GM19468 (cell line): ENCODE data around the gene HMGCS2.
"Not testable (repeated sequence)": the region's sequence is repeated elsewhere in the genome, so short reads cannot be mapped to it uniquely, and the experiment has no call there.

ENCODE experiments used
- ATAC-seq: cut with Tn5 transposase; IDR thresholded peaks from one replicate; pipeline ENCODE4 v1.9.1; 2021; ENCODE audit warnings: mild to moderate bottlenecking, moderate library complexity, moderate number of reproducible peaks; ENCODE audit not compliant: unreplicated experiment; ENCODE audit errors: extremely low read depth

HMGCS2 gene

GRCh38 chr1:119791377-119791776 is 22.7 kb upstream of the HMGCS2 start:
- ATAC-seq: no peak

DNA sequence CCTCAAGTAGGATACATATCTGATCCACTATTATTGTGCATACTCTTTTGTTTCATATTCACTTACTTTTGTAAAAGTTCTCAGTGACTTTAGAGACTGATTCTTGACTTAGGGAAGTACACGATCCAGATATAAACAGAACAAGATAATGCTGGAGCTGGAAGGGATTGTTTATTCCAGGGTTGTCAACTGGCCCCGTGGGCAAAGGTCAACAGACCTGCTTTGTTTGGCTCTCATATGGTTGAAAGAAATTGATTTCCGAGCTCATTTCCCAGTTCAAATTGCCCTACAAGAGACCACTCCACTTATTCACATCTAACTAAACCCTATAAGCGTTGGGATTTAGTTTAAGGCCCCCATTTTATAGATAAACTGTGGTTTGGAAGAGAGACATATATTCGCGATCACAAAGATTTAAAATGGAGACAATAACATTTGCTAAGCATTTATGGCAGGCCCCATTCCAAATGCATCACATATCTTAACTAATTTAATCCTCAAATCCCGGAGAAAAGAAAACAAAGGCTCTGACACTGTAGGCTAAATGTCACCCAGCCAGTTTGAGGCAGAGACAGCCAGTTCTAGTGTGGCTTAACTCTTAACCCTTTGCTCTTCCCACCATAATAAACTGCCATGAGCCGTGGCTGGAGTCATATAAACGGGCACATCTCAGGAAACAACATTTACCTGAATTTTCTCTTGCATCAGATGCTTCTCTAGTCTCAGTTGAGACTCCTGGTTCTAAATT is 21.9 kb upstream of the HMGCS2 start:
- no peak for ATAC-seq

- no peak for ATAC-seq
These were observed 19.1 kb upstream of the HMGCS2 start for GRCh38 chr1:119787776-119788175.

DNA sequence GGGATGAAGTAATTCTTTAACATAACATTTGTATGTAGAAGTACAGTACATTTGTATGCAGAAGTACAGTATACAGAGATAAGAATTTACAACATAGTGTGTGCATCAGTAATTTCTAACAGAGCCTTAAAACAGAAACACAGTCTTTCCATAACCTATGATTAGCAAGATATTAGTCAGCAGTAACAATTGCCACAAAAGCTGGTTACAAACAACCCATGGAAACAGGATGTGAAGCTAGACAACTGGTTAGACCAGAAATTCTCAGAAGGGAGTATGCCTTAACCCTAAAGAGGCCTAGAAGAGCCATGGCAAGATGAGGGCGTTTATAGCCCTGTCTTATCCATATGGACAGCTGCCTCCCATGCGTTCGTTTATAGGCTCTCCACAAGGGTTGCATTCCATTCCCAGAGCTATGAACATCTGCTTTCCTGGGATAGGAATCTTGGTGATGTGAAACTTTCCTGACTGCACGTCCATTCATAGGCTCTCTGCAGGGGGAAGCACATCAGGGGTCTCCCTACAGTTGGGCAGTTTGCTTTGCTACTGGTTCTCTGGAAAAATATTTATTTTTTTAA is 17.9 kb upstream of the HMGCS2 start:
- not testable (repeated sequence) for ATAC-seq

- ATAC-seq: not testable (repeated sequence)
These were observed 17.3 kb upstream of the HMGCS2 start for GRCh38 chr1:119786046-119786445.

GRCh38 chr1:119784191-119784781 is 15.6 kb upstream of the HMGCS2 start:
- ATAC-seq: no peak

DNA sequence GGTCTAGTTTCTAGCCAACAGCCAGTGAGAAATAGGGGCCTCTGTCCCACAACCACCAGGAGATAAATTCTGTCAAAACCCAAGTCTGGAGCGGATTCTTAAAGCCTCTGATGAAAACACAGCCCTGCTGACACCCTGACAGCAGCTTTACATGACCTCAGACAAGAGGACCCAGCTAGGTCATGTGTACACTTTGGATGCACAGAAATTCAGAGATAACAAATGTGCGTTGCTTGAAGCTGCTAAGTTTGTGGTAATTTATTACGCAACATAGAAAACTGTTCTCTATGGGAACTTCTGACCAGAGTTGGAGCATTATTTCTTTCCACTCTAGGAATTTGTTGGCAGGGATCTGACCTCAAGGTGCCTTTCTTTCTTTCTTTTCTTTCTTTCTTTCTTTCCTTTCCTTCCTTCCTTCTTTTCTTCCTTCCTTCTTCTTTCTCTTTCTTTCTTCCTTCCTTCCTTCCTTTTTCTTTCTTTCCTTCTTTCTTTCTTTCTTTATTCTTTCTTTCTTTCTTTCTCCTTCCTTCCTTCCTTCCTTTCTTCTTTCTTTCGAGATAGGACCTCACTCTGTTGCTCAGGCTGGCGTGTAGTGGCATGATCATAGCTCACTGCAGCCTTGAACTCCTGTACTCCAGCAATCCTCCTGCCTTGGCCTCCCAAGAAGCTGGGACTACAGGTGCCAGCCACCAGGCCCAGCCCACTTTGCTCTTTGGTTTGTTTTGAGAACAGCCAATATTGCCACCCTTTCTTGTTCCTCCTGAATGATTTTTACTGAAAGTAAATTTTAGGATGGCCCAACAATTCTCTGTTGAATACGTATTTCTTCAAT is 14.9 kb upstream of the HMGCS2 start:
- ATAC-seq: no peak

DNA sequence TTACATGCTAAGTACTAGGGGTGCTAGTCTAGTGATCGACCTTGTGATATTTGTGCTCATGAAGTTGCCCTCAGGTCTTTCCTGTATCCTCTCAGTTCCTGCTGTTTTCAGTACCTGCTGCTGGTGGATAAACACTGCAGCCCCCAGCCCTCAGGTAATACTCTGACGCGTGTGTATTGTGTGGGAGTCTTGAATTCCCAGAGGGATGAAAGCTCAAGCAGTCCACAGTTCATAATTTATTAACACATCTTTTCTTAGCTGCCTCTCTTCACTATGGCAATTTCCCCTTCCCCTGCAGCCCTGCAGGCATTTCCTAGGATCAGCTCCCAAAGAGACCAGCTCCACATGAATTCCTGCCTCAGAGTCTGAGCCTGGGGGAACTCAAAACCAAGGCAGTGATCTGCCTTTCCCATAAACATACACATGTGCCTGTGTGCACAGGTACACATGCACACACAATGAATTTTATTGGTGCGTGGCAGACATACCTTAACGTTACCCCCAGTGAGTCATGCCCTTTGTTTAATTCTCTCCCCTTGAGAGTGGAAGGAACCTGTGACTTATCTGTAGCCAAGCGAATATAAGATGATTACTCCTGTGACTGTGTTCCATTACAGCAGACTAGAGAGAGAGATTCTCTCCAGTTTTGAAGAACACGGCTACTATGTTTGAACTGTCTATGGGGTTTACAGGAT is 14.1 kb upstream of the HMGCS2 start:
- no peak for ATAC-seq

- no peak for ATAC-seq
These were observed 12.9 kb upstream of the HMGCS2 start for GRCh38 chr1:119781434-119782210.

DNA sequence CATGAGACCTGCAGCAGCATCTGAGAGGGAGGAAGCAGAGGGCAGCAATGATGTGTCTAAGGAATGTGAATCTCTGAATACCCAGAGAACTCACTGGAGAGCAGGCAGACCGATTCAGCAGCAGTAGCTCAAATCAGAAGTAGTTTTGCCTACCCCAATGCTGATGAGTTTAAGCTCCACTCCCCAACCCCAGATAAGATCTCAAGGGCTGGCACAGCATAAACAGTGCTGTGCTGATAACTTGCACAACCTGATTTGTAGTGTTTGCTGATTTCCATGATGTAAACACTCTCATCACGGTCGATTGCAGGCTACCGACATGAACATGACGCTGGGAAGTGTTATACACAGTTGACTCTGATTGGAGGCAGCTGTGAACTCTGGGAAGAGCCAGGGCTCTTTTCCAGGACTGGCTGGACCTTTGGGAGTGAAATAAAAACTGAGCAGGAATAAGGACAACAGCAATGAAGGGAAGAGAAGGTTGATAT is 11.2 kb upstream of the HMGCS2 start:
- no peak for ATAC-seq

- ATAC-seq: no peak
These were observed 10.3 kb upstream of the HMGCS2 start for GRCh38 chr1:119778886-119779560.

- no peak for ATAC-seq
These were observed 9.7 kb upstream of the HMGCS2 start for GRCh38 chr1:119778359-119778758.

DNA sequence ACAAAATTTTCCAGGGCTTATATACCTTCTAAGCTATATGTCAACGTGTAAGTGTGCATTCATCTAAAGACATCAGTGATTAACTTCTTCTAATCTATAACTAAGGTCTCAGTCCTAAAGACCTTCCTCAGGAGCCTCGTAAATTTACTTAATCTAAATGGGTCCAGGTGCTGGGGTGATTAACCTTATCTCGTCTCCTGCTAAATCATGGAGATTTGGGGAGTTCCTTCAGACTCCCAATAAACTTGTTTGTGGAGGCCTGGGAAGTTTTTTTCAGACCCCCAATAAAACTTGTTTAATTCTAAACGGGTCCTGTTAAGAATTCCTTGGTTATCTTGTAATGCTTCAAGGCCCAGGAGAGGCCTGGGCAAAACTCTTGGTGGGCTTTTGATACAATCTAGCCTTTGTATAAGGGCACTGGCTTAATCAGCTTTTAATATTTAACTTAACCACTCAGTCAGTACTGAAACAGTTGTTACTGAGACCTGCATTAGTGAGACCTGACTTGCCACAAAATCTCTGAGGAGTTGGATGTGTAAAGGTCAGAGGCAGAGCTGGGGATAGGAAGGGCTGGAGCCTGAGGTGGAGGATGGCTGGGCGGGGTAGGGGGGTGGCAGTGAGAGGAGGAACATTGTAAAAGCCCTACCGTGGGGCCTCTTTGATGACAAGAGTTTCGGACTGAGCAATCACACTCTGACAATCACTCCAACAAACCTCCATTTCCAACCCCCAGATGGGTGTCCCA is 6.2 kb upstream of the HMGCS2 start:
- ATAC-seq: no peak

DNA sequence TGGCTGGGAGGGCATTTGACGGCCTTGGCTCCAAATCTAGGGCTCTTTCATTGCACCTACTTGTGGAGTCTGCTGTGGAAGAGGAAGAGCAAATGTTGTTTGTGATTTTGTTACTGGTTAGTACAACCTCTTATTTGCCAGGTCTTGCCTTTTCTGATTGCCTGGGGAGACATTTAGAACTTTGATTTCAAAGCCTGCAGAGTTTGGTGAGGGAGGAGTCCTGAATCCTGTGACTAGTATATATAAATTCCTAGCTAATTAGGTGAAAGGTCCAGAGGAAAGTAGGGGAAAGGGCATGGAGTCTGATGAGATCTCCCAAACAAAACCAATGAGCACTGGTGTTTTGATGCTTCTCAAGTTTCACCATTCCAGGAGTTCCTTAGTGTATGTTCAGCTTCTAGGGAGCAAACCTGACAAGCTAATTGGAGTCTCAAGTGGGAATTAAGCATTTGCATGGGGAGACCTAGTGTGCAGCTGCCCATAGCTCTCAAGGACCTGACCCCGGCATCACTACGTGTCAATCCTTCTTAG is 5.1 kb upstream of the HMGCS2 start:
- ATAC-seq: no peak

- ATAC-seq: no peak
These were observed 3.6 kb upstream of the HMGCS2 start for GRCh38 chr1:119772298-119772697.

- ATAC-seq: no peak
These were observed 3.1 kb upstream of the HMGCS2 start for GRCh38 chr1:119771770-119772169.

- no peak for ATAC-seq
These were observed 2.3 kb upstream of the HMGCS2 start for GRCh38 chr1:119771016-119771415.

GRCh38 chr1:119767486-119767885 is 1.2 kb downstream of the HMGCS2 start:
- ATAC-seq: no peak
